Brain microvascular endothelial cell (primary cell): ENCODE measurements around the gene CUX1.
"Not testable (repeated sequence)": the region's sequence is repeated elsewhere in the genome, so short reads cannot be mapped to it uniquely, and the experiment has no call there.

Source experiments
- DNase-seq: peaks from one replicate; pipeline ENCODE4 v3.0.0-alpha.2; 2020
- H3K27ac ChIP-seq: fragments of 250-450 bp; sonication (Bioruptor Pico); 2 replicates; pipeline ENCODE4 v1.5.1; 2020; ENCODE audit warnings: mild to moderate bottlenecking, moderate library complexity
- H3K27me3 ChIP-seq: fragments of 250-450 bp; sonication (Bioruptor Pico); replicated peaks from 2 replicates; pipeline ENCODE4 v1.5.1; 2020; ENCODE audit warnings: mild to moderate bottlenecking
- H3K36me3 ChIP-seq: fragments of 250-450 bp; sonication (Bioruptor Pico); replicated peaks from 2 replicates; pipeline ENCODE4 v1.5.1; 2020; ENCODE audit warnings: mild to moderate bottlenecking
- H3K4me3 ChIP-seq: 2 replicates; pipeline ENCODE4 v1.5.1; 2011; ENCODE audit warnings: low read depth, mild to moderate bottlenecking, control low read depth, low read length, moderate library complexity
- CTCF ChIP-seq: IDR thresholded peaks from 2 replicates; pipeline ENCODE4 v1.5.1; 2011; ENCODE audit warnings: low read depth, mild to moderate bottlenecking, moderate library complexity, low read length, control low read depth, inconsistent platforms; ENCODE audit errors: missing control alignments
- in situ Hi-C: cut with HindIII; loops from 2 replicates; pipeline ENCODE4 v1.10.0; 2017; ENCODE audit warnings: low sequenced_read_pairs, low pct_ligation_motif_present

CUX1 gene

GRCh38 chr7:101921061-101921460, 103.6 kb downstream of the CUX1 start:
- no peaks in the 10 kb centered on the region for H3K27me3 ChIP-seq
- no peak overlapping the region for H3K27ac ChIP-seq
- in situ Hi-C loops: no loop called here
- no peaks in the 10 kb centered on the region for H3K36me3 ChIP-seq
- H3K4me3 ChIP-seq: no peak overlapping the region
- no peak for DNase-seq
- TF ChIP-seq CTCF: no peak

GRCh38 chr7:101921546-101922489, 104.4 kb downstream of the CUX1 start:
- in situ Hi-C loops, H3K27me3 ChIP-seq, H3K36me3 ChIP-seq, H3K4me3 ChIP-seq: not testable (repeated sequence)
- peak; percentile 76 for DNase-seq
- H3K27ac ChIP-seq: peak overlapping the region; percentile 81

GRCh38 chr7:101922631-101923601, 105.5 kb downstream of the CUX1 start:
- peak; percentile 65 for DNase-seq
- Histone ChIP-seq H3K36me3 (no peaks in the 10 kb centered on the region), H3K27ac (peak overlapping the region; percentile 81), H3K27me3 (no peaks in the 10 kb centered on the region), H3K4me3 (no peak overlapping the region)
- no peak for TF ChIP-seq CTCF
- in situ Hi-C loops: no loop called here

GRCh38 chr7:101923602-101923985, 106.2 kb downstream of the CUX1 start:
- Histone ChIP-seq H3K36me3 (no peaks in the 10 kb centered on the region), H3K4me3 (no peak overlapping the region), H3K27ac (peak overlapping the region; percentile 81), H3K27me3 (no peaks in the 10 kb centered on the region)
- in situ Hi-C loops: no loop called here
- no peak for DNase-seq
- TF ChIP-seq CTCF: no peak

- H3K4me3 ChIP-seq: no peak overlapping the region
- in situ Hi-C loops: no loop called here
- TF ChIP-seq CTCF: no peak
- H3K27ac ChIP-seq: peak overlapping the region; percentile 81
- no peaks in the 10 kb centered on the region for H3K27me3 ChIP-seq
- DNase-seq: peak; percentile 81
- H3K36me3 ChIP-seq: no peaks in the 10 kb centered on the region
Measured at GRCh38 chr7:101924171-101924570, 106.7 kb downstream of the CUX1 start.

- no peaks in the 10 kb centered on the region for H3K27me3 ChIP-seq
- no peaks in the 10 kb centered on the region for H3K36me3 ChIP-seq
- H3K4me3 ChIP-seq: no peak overlapping the region
- DNase-seq: no peak
- peak; percentile 5 for TF ChIP-seq CTCF
- in situ Hi-C loops: no loop called here
- no peak overlapping the region for H3K27ac ChIP-seq
Measured at GRCh38 chr7:101926265-101926664, 108.8 kb downstream of the CUX1 start.
